GM12872 (cell line): ENCODE data around the gene NPAS3.

Source experiments
- CTCF ChIP-seq: IDR thresholded peaks from 3 replicates; pipeline ENCODE4 v1.5.1; 2011; ENCODE audit warnings: low read depth, mild to moderate bottlenecking, low read length, moderate library complexity; ENCODE audit not compliant: insufficient read depth

The NPAS3 gene

GRCh38 chr14:33480071-33480886 lies 541.6 kb downstream of the NPAS3 start:
- TF ChIP-seq CTCF = no peak

- TF ChIP-seq CTCF = no peak
Observed at GRCh38 chr14:33480887-33481184, 542.2 kb downstream of the NPAS3 start.

- no peak for TF ChIP-seq CTCF
Observed at GRCh38 chr14:33483110-33483509, 544.4 kb downstream of the NPAS3 start.

GRCh38 chr14:33483541-33483940 lies 544.9 kb downstream of the NPAS3 start:
- TF ChIP-seq CTCF = no peak

- TF ChIP-seq CTCF = no peak
Observed at GRCh38 chr14:33484264-33484663, 545.6 kb downstream of the NPAS3 start.

- TF ChIP-seq CTCF = no peak
Observed at GRCh38 chr14:33486332-33486890, 547.7 kb downstream of the NPAS3 start.

GRCh38 chr14:33488582-33488981 lies 549.9 kb downstream of the NPAS3 start:
- no peak for TF ChIP-seq CTCF
